Measurements from ENCODE around the gene FYB1.

GRCh38 chr5:39205550-39205949 is 13.8 kb downstream of the FYB1 start:
- TF ChIP-seq CTCF (IDR thresholded peaks at IDR 0.05; ENCODE audit: insufficient read depth, low read length) (no peak), POLR2AphosphoS5 (IDR thresholded peaks at IDR 0.05; ENCODE audit: low read depth) (no peak), GABPA (IDR thresholded peaks at IDR 0.05; ENCODE audit: low read depth) (no peak), REST (IDR thresholded peaks at IDR 0.05; ENCODE audit: insufficient replicate concordance, low read depth) (no peak), SPI1 (IDR thresholded peaks at IDR 0.05; ENCODE audit: borderline replicate concordance, low read depth) (no peak)

Data from HL-60 (cell line).